NCI-H748 (cell line): Measurements from ENCODE around the gene NPW.

Experiments used
- DNase-seq: peaks from one replicate; lab custom pipeline; 2025; ENCODE audit not compliant: unreplicated experiment; lab: John Stamatoyannopoulos, UW

Gene NPW

DNA sequence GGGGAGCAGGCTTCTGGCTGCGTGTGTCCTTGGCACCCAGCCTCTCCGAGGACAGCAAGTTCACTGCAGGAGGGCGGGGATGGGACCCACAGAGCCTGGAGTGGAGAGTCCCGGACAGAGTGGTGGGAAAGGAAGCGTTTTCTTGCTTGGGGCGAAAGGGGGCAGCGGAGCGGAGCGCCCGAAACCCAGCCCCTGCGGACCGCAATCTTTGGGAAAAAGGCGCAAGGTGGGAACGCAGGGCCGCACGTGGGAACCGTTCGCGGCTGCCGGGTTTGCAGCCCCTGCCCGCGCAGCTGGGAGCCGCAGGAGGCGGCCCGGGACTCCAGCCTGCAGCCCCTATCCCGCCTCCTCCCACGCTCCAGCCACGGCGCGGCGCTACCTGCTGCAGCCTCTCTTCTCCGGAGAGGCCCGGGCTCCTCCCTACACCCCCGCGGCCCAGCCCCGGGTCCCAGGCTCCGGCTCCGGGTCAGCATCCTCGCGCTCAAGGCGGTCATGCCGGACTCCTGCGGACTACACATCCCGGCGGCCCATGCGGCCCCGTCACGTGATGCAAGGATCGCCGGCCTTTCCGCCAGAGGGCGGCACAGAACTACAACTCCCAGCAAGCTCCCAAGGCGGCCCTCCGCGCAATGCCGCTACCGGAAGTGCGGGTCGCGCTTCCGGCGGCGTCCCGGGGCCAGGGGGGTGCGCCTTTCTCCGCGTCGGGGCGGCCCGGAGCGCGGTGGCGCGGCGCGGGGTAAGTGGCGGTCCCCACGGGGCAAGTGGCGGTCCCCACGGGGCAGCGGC, 27.9 kb downstream of the NPW start, which contains the start of the genes NTHL1 and TSC2:
Gene NTHL1 (minus strand): TSS at position 505 of the 786 bp plus-strand sequence. CDS start 11 bp downstream, at position 494.
Gene TSC2 (plus strand): TSS at position 656 of the 786 bp plus-strand sequence. CDS start 631 bp downstream, outside the sequence.
- peak; percentile 92 for DNase-seq

DNA sequence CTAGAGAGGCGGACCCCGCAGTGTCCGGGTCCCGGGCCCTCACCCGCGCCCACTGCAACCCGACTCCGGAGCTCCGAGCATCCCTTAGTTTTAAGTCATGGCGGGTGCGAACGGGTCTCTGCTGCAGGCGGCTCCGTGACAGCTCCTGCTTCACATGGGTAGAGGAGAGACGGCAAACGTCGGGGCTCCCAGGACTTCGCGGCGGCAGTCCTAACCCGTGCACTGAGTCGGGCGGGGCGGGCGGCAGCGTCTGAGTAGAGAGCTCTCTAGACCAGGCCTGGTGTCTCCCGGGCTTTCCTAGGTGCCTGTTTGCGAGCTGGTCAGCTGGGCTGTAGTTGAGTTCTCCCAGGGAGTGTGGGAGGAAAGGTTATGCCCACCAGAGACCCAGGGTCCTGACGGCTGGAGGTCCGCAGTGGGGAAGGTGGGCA, 28.5 kb downstream of the NPW start:
- DNase-seq, result peak; percentile 37

DNA sequence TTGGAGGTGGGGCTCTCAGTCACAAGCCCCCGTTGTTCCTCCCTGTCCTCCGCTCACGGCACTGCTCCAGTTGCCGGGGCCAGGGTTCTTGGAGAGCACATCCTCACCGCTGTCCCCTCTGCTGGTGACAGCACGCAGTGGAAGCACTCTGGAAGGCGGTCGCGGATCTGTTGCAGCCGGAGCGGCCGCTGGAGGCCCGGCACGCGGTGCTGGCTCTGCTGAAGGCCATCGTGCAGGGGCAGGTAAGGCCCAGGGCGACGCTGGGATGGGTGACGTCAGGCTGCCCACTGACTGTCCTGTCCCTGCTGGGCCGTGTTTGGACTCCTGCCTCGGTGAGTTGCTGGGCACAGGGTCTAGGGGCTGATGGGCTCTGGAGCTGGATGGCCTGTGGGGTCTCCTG, 33.6 kb downstream of the NPW start:
- no peak for DNase-seq

DNA sequence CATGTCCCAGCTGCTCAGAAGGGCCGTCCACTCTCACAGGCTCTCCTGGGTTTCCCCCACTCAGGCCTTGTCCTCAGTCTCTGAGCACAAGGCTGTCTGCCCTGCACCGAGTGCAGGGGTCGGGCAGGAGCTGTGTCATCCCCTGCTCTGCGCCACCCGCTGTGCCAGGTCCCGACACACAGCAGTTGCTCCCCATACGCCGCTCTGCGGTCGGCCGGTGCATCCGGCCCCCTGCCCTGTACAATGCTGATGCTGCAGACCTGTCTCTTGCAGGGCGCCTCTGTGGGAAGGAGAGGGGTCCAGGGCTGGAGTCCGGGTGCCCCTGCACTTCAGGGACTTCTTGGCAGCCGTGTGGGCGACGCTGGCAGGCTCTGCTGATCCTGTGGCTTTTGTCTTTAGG, 34.3 kb downstream of the NPW start:
- DNase-seq, result no peak

DNA sequence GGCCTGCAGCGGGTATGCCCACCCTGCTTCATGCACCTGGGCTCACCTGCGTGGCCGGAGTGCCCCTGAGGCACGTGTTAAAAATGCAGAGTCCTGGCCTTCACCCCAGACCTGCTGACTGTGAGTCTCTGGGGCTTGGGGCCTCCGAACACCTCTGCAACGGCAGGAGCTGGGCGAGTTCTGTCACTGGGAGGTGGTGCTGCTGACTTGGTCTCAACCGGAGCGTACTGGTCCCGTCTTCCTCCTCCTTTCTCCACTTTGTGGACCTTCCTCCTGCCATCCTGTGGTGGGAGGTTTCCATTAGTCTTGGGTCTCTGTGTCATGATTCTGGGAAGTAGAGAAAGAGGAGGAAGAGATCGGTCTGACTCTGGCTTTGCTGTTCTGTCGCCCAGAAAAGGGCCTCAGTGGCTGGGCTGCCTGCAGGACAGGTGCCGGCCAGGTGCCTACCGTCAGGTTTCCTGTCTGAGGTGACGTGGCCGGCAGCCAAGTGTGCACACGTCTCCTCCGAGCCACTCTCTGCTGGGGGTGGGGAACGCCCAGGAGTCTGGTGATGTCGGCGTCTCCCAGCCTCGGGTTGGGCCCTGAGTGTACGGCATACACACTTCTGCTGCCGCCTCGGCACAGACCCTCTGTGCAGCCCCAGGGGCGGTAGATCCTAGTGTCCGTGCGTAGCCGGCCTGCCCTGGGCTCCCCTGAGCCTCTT, 35.1 kb downstream of the NPW start:
- DNase-seq, result peak; percentile 8

DNA sequence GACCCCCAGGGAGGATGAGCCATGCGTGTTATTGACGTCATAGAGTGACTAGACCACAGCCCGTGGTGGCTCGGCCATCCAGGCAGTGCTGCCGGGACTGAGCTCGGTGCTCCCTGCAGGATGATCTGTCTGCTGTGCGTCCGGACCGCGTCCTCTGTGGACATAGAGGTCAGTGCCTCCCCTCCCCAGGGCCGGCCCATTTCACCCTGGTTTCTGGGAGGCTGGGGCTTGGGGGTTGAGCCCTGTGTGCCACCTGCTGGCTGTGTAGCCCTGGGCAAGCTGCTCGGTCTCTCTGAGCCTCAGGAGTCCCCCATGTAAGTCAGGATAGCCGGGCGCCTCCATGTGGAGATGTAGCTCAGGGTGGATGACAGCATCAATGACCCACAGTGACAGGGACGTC, 36.5 kb downstream of the NPW start:
- DNase-seq, result no peak

DNA sequence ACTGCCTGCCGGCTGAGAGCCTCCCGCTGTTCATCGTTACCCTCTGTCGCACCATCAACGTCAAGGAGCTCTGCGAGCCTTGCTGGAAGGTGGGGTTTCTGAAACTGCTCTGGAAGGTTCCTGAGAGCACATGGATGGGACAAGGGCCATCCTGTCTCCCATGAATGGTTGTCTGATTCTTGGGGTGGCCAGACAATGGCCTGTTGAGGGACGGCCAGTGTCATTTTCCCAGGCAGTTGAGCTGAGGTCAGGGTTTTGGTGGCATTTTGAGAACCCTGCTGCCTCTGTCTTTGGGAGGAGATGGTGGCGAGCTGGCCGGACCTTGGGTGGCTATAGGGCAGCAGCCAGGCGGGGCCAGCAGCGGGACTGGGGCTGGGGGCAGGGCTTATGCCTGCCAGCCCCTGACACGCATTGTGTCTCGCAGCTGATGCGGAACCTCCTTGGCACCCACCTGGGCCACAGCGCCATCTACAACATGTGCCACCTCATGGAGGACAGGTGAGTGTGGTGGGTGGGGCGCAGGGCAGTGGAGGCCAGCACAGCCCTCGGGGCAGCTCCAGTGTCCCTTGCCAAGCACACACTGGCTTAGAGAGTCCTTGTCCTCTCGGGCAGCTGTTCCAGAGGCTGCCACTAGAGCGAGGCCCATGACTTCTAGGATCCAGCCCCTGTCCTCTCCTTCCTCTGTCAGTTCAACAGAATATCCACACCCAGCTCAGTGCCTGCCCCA, 37.3 kb downstream of the NPW start:
- no peak for DNase-seq

DNA sequence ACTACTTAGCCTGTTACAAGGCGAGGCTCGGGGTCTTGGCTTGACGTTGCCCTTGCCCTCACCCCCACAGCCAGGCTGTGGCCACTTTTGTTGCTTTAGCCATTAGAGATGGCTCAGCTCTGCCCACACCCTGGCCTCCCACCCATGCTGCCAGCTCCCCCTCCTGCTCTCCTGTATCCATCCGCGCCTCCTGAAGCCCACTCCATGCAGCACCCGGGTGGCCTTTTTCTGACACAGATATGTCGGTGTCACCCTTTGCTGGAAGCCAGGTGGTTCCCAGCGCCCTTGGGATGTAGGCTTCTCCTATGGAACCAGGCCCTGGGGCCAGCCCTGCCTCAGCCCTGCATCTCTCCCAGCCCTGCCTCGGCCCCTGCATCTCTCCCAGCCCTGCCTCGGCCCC, 37.9 kb downstream of the NPW start:
- no peak for DNase-seq

DNA sequence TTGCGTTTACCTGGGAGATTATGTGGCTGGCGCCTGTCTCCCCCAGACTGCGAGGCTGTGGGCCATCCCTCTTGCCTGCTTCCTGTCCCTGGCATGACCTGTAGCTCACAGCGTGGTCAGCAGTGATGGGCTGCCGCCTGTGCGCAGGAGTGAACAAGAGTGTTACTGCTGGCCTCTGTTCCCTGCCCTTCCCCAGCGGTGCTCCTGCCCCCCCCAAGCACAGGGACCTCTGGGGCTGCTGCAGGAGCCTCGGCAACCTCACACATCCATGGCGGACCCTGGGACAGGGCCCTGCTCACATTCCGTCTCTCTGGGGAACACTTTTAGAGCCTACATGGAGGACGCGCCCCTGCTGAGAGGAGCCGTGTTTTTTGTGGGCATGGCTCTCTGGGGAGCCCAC, 38.8 kb downstream of the NPW start:
- DNase-seq, result no peak

DNA sequence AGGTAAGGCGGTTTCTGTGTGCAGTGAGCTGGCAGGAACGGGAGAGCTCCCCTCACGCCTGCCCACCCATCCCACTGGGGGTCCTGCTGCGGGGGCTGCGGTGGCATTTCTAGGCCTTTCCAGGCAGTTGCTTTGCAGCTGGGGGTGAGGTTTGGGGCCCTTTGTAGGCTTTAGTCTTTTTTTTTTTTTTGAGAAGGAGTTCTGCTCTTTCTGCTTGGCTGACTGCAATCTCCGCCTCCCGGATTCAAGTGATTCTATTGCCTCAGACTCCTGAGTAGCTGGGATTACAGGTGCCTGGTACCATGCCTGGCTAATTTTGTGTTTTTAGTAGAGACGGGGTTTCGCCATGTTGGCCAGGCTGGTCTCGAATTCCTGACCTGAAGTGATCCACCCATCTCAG, 39.3 kb downstream of the NPW start:
- DNase-seq, result no peak

DNA sequence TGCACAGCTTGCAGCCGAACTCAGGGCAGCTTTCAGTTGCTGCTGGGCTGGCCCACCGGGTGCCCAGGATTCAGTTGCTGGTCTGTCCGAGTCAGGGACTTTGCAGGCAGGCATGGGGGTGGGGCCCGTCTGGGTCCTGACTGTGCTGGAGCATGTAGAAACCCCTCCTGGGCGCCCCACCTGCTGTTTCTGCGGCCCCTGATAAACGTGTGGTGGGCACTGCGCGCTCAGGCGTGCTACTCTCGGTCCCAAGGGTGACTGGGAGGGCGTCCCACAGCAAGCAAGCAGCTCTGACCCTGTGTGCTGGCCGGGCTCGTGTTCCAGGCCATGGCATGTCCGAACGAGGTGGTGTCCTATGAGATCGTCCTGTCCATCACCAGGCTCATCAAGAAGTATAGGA, 40.8 kb downstream of the NPW start:
- DNase-seq, result no peak

DNA sequence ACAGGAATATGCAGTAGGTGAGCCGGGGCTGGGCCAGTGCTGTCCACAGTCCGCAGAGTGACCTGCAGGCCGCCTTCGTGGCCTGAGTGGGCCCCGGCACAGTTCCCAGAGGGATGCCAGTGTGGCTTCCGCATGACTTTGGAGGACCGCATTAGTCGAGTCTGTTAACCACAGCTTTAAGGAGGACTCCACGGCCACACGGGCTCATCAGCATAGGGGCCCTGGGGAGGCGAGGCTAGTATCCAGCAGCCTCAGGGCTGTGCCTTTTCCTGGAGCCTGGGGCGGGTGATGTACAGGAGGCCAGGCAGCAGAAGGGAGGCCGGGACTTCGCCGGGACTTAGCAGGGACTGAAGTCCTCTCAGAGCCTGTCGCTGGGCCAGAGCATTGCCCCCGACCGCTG, 41.4 kb downstream of the NPW start:
- no peak for DNase-seq

DNA sequence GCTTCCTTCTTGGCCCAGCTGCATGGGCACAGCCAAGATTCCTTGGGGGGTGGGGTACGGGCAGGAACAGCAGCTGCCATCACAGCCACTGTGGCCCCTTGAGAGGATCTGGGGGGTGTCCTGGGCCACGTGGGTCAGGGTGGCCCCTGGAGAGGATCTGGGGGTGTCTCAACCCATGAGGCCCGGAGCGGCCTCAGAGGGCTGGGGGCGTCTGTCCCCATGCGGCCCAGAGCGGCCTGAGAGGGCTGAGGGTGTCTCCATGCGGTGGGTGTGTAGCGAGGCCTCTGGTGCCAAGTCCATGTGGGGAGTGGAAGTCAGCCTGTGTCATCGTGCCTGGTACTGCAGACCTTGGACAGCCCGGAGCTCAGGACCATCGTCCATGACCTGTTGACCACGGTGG, 41.9 kb downstream of the NPW start:
- no peak for DNase-seq

DNA sequence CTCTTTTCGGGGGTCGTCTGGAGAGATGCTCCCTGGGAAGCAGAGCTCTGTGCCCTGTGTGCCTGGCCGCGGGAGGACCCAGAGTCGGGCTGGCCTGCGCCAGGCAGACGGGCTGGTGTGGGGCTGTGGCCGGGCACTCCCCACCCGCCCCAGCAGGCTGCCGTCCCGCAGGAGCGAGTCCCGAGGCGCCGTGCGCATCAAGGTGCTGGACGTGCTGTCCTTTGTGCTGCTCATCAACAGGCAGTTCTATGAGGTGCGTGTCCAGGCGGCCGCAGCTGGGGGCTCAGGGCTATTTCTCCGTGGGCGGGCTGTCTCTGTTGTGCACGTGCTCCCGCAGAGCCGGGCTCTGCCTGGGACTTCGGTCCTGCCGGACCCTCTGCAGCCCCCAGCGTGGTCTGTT, 43.2 kb downstream of the NPW start:
- no peak for DNase-seq

DNA sequence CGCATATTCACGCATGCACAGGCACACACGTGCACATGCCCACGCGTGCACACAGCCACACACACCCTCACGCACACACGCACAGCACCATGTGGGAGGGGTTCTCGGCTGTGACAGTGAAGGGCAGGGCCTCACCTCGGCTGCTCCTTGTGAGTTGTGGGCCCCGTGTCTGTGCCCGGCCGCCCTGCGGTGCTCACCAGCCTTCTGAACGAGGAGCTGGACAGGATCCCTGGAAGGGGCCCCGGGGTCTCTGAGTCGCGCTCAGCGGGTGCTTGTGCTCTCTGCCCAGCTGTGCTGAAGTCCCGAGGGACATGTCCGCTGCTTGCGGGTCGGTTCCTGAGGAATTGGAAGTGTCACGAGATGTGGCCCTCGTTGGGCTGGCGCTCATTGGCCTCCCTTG, 44.3 kb downstream of the NPW start:
- no peak for DNase-seq

DNA sequence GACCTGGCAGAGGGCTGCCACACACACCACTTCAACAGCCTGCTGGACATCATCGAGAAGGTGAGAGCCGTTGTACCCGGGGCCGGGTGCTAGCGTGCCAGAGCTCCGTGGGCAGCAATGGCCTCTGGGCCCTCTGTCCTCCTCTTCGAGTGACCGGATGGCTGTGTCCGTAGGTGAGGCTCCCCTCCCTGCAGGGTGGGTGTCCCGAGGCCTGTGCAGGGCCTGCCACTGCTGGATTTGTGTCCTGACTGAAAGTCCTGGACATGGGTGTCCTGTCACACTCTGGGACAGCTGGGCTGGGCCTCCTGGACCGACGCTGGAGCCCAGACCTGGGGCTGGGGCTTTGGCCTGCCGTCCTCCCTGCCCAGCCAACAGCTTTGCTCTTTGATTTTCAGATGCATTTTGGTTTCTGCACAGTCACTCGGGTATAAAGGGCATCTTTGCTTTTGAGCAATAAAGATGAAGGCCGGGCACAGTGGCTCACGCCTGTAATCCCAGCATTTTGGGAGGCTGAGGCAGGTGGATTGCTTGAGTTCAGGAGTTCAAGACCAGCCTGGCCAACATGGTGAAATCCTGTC, 44.9 kb downstream of the NPW start:
- no peak for DNase-seq

DNA sequence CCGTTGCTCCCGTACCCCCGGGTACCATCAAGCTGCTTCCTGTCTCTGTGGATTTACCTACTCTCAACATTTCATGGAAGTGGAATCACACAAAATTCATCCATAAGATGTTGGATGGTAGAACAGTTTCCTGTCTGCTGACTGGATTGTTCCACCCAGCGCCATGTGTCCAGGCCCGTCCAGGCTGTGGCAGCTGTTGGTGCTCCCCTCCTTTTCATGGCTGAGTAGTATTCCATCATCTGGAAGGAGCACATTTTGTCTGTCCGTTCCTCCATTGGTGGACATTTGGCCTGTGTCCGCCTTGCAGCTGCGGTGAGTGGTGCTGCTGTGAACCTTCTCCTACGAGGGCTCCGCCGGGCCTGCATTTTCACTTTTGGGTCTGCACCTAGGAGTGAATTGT, 46.6 kb downstream of the NPW start:
- no peak for DNase-seq
